OCI-LY3 (cell line): Measurements from ENCODE around the gene LSS.

Experiments used
- EZH2phosphoT487 ChIP-seq: fragments of 200-600 bp; shearing (Covaris generic); IDR thresholded peaks from 2 replicates; pipeline ENCODE4 v1.6.1; 2018; ENCODE audit warnings: antibody characterized with exemption, mixed run types, low read depth
- TF ChIP-seq, protein P1 (sequence below): fragments of 200-600, 300-600 bp; sonication (generic); IDR thresholded peaks from 2 replicates; pipeline ENCODE4 v1.5.1; 2014; ENCODE audit warnings: antibody characterized with exemption, low read length, low read depth

DNA sequence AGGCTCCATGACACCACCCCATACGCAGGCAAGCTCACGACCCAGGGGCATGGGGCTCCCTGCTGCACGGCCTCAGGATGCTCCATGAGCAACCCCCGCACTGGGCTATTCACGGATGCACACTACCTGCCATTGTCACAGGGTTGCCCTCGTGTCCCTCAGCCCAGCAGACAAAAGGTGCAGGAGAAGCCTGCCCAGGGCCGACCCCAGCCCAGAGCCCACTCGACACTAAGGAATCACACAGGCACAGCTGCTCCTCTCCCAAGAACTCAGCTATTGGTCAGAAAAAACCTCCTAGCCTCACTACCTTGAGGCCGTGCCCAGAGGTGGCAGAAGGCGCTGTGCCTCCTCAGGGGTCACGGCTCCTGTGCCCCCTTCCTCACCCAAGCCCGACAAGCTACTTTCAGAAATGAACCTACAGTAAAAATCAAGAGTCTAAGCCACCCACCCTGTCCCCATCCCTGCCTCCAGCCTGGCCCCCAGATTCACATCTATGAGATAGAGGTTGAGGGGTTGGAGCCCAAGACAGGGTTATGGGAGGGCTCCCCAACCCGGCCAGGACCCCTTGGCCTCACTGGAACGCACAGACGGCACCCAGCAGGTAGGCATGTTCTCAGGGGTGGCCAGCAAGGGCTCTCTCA, 38.0 kb downstream of the LSS start:
- TF ChIP-seq, protein P1, sequence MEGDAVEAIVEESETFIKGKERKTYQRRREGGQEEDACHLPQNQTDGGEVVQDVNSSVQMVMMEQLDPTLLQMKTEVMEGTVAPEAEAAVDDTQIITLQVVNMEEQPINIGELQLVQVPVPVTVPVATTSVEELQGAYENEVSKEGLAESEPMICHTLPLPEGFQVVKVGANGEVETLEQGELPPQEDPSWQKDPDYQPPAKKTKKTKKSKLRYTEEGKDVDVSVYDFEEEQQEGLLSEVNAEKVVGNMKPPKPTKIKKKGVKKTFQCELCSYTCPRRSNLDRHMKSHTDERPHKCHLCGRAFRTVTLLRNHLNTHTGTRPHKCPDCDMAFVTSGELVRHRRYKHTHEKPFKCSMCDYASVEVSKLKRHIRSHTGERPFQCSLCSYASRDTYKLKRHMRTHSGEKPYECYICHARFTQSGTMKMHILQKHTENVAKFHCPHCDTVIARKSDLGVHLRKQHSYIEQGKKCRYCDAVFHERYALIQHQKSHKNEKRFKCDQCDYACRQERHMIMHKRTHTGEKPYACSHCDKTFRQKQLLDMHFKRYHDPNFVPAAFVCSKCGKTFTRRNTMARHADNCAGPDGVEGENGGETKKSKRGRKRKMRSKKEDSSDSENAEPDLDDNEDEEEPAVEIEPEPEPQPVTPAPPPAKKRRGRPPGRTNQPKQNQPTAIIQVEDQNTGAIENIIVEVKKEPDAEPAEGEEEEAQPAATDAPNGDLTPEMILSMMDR = no peak
- no peak for TF ChIP-seq EZH2phosphoT487
